ENCODE data around the gene ADAMTS7. TPM values are rescaled to one million over a fixed set of nuclear protein-coding genes. Genes with fewer than 3 reads are reported as not detected.

ADAMTS7 gene
- total and polyA plus RNA-seq, 2 of the 8 experiments (the other 6 are each of a cell fraction or from before 2014, with no cell fraction given), result 27.9 to 45.2 TPM

- no peak overlapping the region for H3K27ac ChIP-seq (ENCODE audit: low read depth, low read length)
- H2AFZ ChIP-seq (ENCODE audit: low read length), result no peak overlapping the region
- no peak overlapping the region for H2BK20ac ChIP-seq (ENCODE audit: low read length)
These were observed 27.2 kb upstream of the ADAMTS7 start for GRCh38 chr15:78838489-78838888.

More at GRCh38 chr15:78838489-78838888, 27.2 kb upstream of the ADAMTS7 start:
- H4K5ac ChIP-seq (ENCODE audit: insufficient read length, low read depth, low read length), result no peak overlapping the region
- no peak overlapping the region for H3K4me3 ChIP-seq (ENCODE audit: extremely low read depth in 1 of 4, insufficient read depth in 2 of 4, low read depth in 3 of 4, low read length in 4 of 4)
- 97% methylated on average over 3 of the region's 3 CpGs; no CpG with 5 or more reads in 1 of the 2 experiments for WGBS, 2 experiments (ENCODE audit: extremely low coverage in 1 of 2, insufficient coverage in 1 of 2, insufficient read length in 1 of 2, insufficient replicate concordance in 2 of 2, low coverage in 1 of 2, low lambda C conversion rate in 2 of 2, missing lambda C conversion rate in 1 of 2)
- H3K14ac ChIP-seq (ENCODE audit: insufficient read length), result no peak overlapping the region
- TF ChIP-seq NRF1 (IDR thresholded peaks at IDR 0.05; ENCODE audit: low read depth, low read length) (no peak), SP4 (IDR thresholded peaks at IDR 0.05; ENCODE audit: low read length) (no peak), BCL11A (IDR thresholded peaks at IDR 0.05; ENCODE audit: low read depth in 2 of 2, low read length in 2 of 2) (no peak), CREB1 (IDR thresholded peaks at IDR 0.05) (no peak), RBBP5 (IDR thresholded peaks at IDR 0.05; ENCODE audit: borderline replicate concordance, low read depth, low read length) (no peak), HDAC6 (IDR thresholded peaks at IDR 0.05; ENCODE audit: low read depth, low read length) (no peak), NANOG (IDR thresholded peaks at IDR 0.05; ENCODE audit: insufficient read depth, low read depth, low read length, poor library complexity, severe bottlenecking) (no peak), TEAD4 (IDR thresholded peaks at IDR 0.05; ENCODE audit: low read depth, low read length) (no peak), SUZ12 (IDR thresholded peaks at IDR 0.05; ENCODE audit: low read length) (no peak), KDM1A (IDR thresholded peaks at IDR 0.05; ENCODE audit: borderline replicate concordance, low read length) (no peak)
- H2BK15ac ChIP-seq (ENCODE audit: low read length), result no peak overlapping the region
- no peak overlapping the region for H4K8ac ChIP-seq (ENCODE audit: extremely low read depth, insufficient read depth, low read length)
- POLR2A ChIA-PET (ENCODE audit: partially characterized antibody), result interaction anchor here (1.3 to 2.1 kb wide), 4 partner anchors 10 to 35 kb away, joined by 3 to 14 read pairs (median 4); partner anchors contain the start of gene MORF4L1
- no peak overlapping the region for H2BK120ac ChIP-seq (replicated peaks; ENCODE audit: low read depth, low read length)
- no peaks in the 10 kb centered on the region for H3K23me2 ChIP-seq (ENCODE audit: low read depth, low read length)
- FAIRE-seq (no peak), DNase-seq (ENCODE audit: low read depth in 1 of 2, low spot score in 2 of 2) (no peak)
- H3K56ac ChIP-seq (replicated peaks; ENCODE audit: insufficient read length, low read depth, low read length), result no peak overlapping the region
- no peak overlapping the region for H3K4me2 ChIP-seq (ENCODE audit: insufficient read depth in 1 of 2, low read depth in 2 of 2, low read length in 2 of 2)
- H3K18ac ChIP-seq (ENCODE audit: extremely low read depth, low read length), result no peak overlapping the region
- no peak overlapping the region for H3K4ac ChIP-seq (replicated peaks; ENCODE audit: insufficient read length, low read depth, low read length)
- no peaks in the 10 kb centered on the region for H3K27me3 ChIP-seq (replicated peaks in 1 of 4; ENCODE audit: control insufficient read depth in 3 of 4, extremely low read depth in 1 of 4, insufficient read depth in 3 of 4, low read length in 3 of 4)
- no peak overlapping the region for H2BK12ac ChIP-seq (ENCODE audit: low read depth, low read length)
- H4K20me1 ChIP-seq (replicated peaks in 1 of 2; ENCODE audit: control insufficient read depth in 1 of 2, insufficient read depth in 2 of 2, low read length in 2 of 2), result no peaks in the 10 kb centered on the region
- CTCF ChIA-PET (ENCODE audit: partially characterized antibody), result interaction anchor here (0.6 to 4.0 kb wide), 6 partner anchors 9 to 120 kb away, joined by 3 to 14 read pairs (median 3); no protein-coding TSS in a partner anchor
- H3K9me3 ChIP-seq (ENCODE audit: insufficient read depth in 2 of 2, low read depth in 1 of 2, low read length in 1 of 2), result no peaks in the 10 kb centered on the region
- H2BK5ac ChIP-seq (ENCODE audit: low read depth, low read length), result no peak overlapping the region
- no peak overlapping the region for H2AK5ac ChIP-seq (ENCODE audit: low read depth, low read length)
- H3K36me3 ChIP-seq (ENCODE audit: control insufficient read depth in 2 of 4, insufficient read depth in 4 of 4, low read length in 3 of 4), result no peaks in the 10 kb centered on the region
- no peak overlapping the region for H3K23ac ChIP-seq (ENCODE audit: insufficient read length)
- H3K79me2 ChIP-seq (ENCODE audit: control insufficient read depth in 1 of 2, insufficient read depth in 2 of 2, low read length in 2 of 2), result no peaks in the 10 kb centered on the region
- H3K4me1 ChIP-seq (replicated peaks in 1 of 4; ENCODE audit: control insufficient read depth in 3 of 4, insufficient read depth in 4 of 4, low read length in 3 of 4), result peaks cover 0 to 3% (median 0%) of the 10 kb centered on the region in 4 experiments; a peak in 1 of 7 replicates
- no peak overlapping the region for H4K91ac ChIP-seq (replicated peaks; ENCODE audit: insufficient read length, low read length)
- no peak overlapping the region for H3K9ac ChIP-seq (replicated peaks in 1 of 4; ENCODE audit: extremely low read depth in 1 of 4, low read depth in 3 of 4, low read length in 3 of 4)
- H3K79me1 ChIP-seq (ENCODE audit: low read depth, low read length), result no peaks in the 10 kb centered on the region

Data from H1 (cell line).